Adrenal gland (tissue), 12 donors: ENCODE results near the gene RAB34. TPM values are rescaled to one million over a fixed set of nuclear protein-coding genes. Genes with fewer than 3 reads are reported as not detected.
A peak's percentile ranks its signal among the peaks of the same experiment; 100 is the strongest.

ENCODE experiments used
- DNase-seq, 7 donors: peaks; one replicate each; pipeline ENCODE4 v3.0.0-alpha.2; 2019 to 2020
- H3K27ac ChIP-seq, 5 donors: fragments of 200-600 bp; sonication (generic) in 4 of 5; 1 replicate in 3 of 5; 2 replicates in 2 of 5; pipeline versions ENCODE4 v1.5.1 to v1.8.0; 2016 to 2020; ENCODE audit warnings: mild to moderate bottlenecking in 1 of 5
- H3K27me3 ChIP-seq: fragments of 200-600 bp; 2 replicates; pipeline ENCODE4 v1.8.0; 2021
- H3K36me3 ChIP-seq, 2 donors: fragments of 200-600 bp; replicated peaks in 1 of 2; 1 replicate in 1 of 2; 2 replicates in 1 of 2; pipeline versions ENCODE4 v1.5.1 to v1.8.0; 2018 to 2022
- H3K4me1 ChIP-seq, 2 donors: fragments of 200-600 bp; replicated peaks in 1 of 2; 1 replicate in 1 of 2; 2 replicates in 1 of 2; pipeline versions ENCODE4 v1.5.1 to v1.8.0; 2018 to 2021
- H3K4me3 ChIP-seq, 4 donors: fragments of 200-600 bp; sonication (generic) in 3 of 4; one replicate each; pipeline ENCODE4 v1.5.1; 2016 to 2018
- H3K9me3 ChIP-seq, 3 donors: fragments of 200-600 bp; sonication (generic) in 1 of 3; replicated peaks in 1 of 3; 1 replicate in 2 of 3; 2 replicates in 1 of 3; pipeline versions ENCODE4 v1.5.1 to v1.8.0; 2016 to 2021
- CTCF ChIP-seq, 6 experiments: fragments of 450-650 bp in 4 of 6; fragments of 200-600 bp in 2 of 6; sonication (generic) in 1 of 6; IDR thresholded peaks; 1 replicate in 5 of 6; 2 replicates in 1 of 6; pipeline versions ENCODE4 v1.5.1 to v1.8.0; 2016 to 2021; ENCODE audit warnings: antibody characterized with exemption in 6 of 6, mild to moderate bottlenecking in 2 of 6, moderate library complexity in 1 of 6
- POLR2A ChIP-seq, 2 donors: fragments of 450-650 bp; IDR thresholded peaks; one replicate each; pipeline ENCODE4 v1.6.1; 2017; ENCODE audit warnings: antibody characterized with exemption in 2 of 2, mild to moderate bottlenecking in 2 of 2, moderate library complexity in 1 of 2
- WGBS, 4 donors: extraction: QIAGEN DNeasy Blood & Tissue Kit in 2 of 4; methylation state at CpG; one replicate each; pipeline versions ENCODE4 v1.1.5 to v1.1.7; 2013 to 2017; 5-methylcytosine and 5-hydroxymethylcytosine counted together
- intact Hi-C, 2 donors: fragments of 100-400 bp; cut with DNase I; formaldehyde crosslinking; loops; one replicate each; pipeline versions ENCODE4 v1.14.1 to v1.15.0; 2022 to 2023
- polyA plus RNA-seq, 3 donors: library from polyadenylated mRNA; stranded (reverse); fragments of 200-250 nt in 2 of 3; fragments of 350-450 nt in 1 of 3; fragmentation: Illumina TruSeq in 1 of 3; extraction: RNeasy Lipid Tissue Mini Kit (QIAGEN cat#74804) in 1 of 3; gene quantifications; one replicate each; pipeline ENCODE4 v1.2.3, GENCODE V29; 2013 to 2014
- total RNA-seq, 9 donors: library from RNA; depleted of rRNA in 4 of 9; stranded (reverse); fragments of >200 nt in 4 of 9; fragments of 120-200 nt in 1 of 9; fragmentation: NEBNext Ultra II Directional in 1 of 9; extraction: Animal tissue kit (Norgen Biotek cat#: 25700) in 1 of 9; gene quantifications; one replicate each; pipeline versions ENCODE4 v1.1.0 to v1.2.4, GENCODE V29; 2013 to 2023
- donor health status: healthy with polysubstance abuse.
- donor health status: Bipolar disorder and iron deficiency.
- donor health status: DM: yes; HTN: yes; CAD: no.
- donor health status: DM: no; HTN: no; CAD: no.
- donor health status: DM: no; HTN: no; CAD: no.
- donor health status: DM: yes; HTN: yes; CAD: no.

RAB34 gene
- total and polyA plus RNA-seq, 12 donors: 111 to 332 (median 146) TPM

GRCh38 chr17:28743243-28744103, 25.8 kb upstream of the RAB34 start, which contains the start of gene TRAF4:
Gene TRAF4 (plus strand): TSS chr17:28744011. CDS start chr17:28744113, 102 bp downstream.
- DNase-seq: peak; percentile 67 to 81 (median 77)
- Histone ChIP-seq H3K27ac (peak within 1 kb of the TSS; percentile 12 to 98 (median 87)), H3K4me1 (peaks cover 47 to 49% of the 10 kb centered on the region in 2 donors), H3K36me3 (peaks cover 0 to 13% of the 10 kb centered on the region in 2 donors), H3K9me3 (no peaks in the 10 kb centered on the region), H3K27me3 (no peaks in the 10 kb centered on the region), H3K4me3 (peak within 1 kb of the TSS; percentile 10 to 93 (median 40))
- 1 to 7% (median 1%) methylated on average over 19 to 67 of the region's 70 CpGs for WGBS, 4 donors
- TF ChIP-seq CTCF (IDR thresholded peaks at IDR 0.05) (peak in 3 of 6 experiments; percentile 15 to 54 (median 44)), POLR2A (IDR thresholded peaks at IDR 0.05) (peak; percentile 91 to 96)
- intact Hi-C loops: no loop called here

- no peak overlapping the region for H3K27ac ChIP-seq
- TF ChIP-seq CTCF (IDR thresholded peaks at IDR 0.05): no peak
- TF ChIP-seq POLR2A (IDR thresholded peaks at IDR 0.05): no peak
- H3K9me3 ChIP-seq: no peaks in the 10 kb centered on the region
- WGBS, 4 donors: 71 to 80% (median 75%) methylated on average over 16 to 19 of the region's 19 CpGs
- no peak for DNase-seq
- intact Hi-C loops: no loop called here
- H3K4me3 ChIP-seq: no peak overlapping the region
- no peaks in the 10 kb centered on the region for H3K36me3 ChIP-seq
- peaks cover 33 to 36% of the 10 kb centered on the region in 2 donors for H3K4me1 ChIP-seq
- H3K27me3 ChIP-seq: no peaks in the 10 kb centered on the region
Measured at GRCh38 chr17:28741358-28742349, 24.0 kb upstream of the RAB34 start.

GRCh38 chr17:28740406-28741357, 23.0 kb upstream of the RAB34 start:
- H3K4me3 ChIP-seq: no peak overlapping the region
- peaks cover 24 to 26% of the 10 kb centered on the region in 2 donors for H3K4me1 ChIP-seq
- no peak overlapping the region for H3K27ac ChIP-seq
- DNase-seq: no peak
- TF ChIP-seq POLR2A (IDR thresholded peaks at IDR 0.05) (no peak), CTCF (IDR thresholded peaks at IDR 0.05) (no peak)
- H3K36me3 ChIP-seq: no peaks in the 10 kb centered on the region
- intact Hi-C loops: no loop called here
- H3K27me3 ChIP-seq: no peaks in the 10 kb centered on the region
- 75 to 86% (median 81%) methylated on average over 4 to 10 of the region's 10 CpGs for WGBS, 4 donors
- no peaks in the 10 kb centered on the region for H3K9me3 ChIP-seq
